DND-41 (cell line): ENCODE results near the gene MR1.

Experiments
- CTCF ChIP-seq: IDR thresholded peaks from 2 replicates; pipeline ENCODE4 v1.5.1; 2012; ENCODE audit warnings: borderline replicate concordance, low read length, moderate library complexity, mild to moderate bottlenecking; ENCODE audit not compliant: poor library complexity, severe bottlenecking; ENCODE audit errors: extremely low read depth
- EZH2 ChIP-seq: IDR thresholded peaks from 3 replicates; pipeline ENCODE4 v1.6.1; 2012; ENCODE audit warnings: borderline replicate concordance, low read depth, mild to moderate bottlenecking, moderate library complexity, low read length, inconsistent platforms; ENCODE audit not compliant: severe bottlenecking

GRCh38 chr1:181036107-181036836 is 2.5 kb downstream of the MR1 start:
- no peak for TF ChIP-seq CTCF
- TF ChIP-seq EZH2 = no peak
